HCT116 (cell line): ENCODE measurements around the gene PSENEN. TPM values are rescaled to one million over a fixed set of nuclear protein-coding genes. Genes with fewer than 3 reads are reported as not detected.
"Not testable (repeated sequence)": the region's sequence is repeated elsewhere in the genome, so short reads cannot be mapped to it uniquely, and the experiment has no call there.

Experiments used
- ATAC-seq: fragments of 200-7000 bp; cut with Tn5 transposase; 2 replicates; pipeline ENCODE4 v1.9.1; 2020; ENCODE audit warnings: mild to moderate bottlenecking, moderate library complexity
- BruUV-seq: library from RNA; stranded (reverse); fragments of 400-500 nt; replicated peaks from 2 replicates; lab custom pipeline; 2021; lab: Mats Ljungman, UMichigan
- CTCF ChIA-PET: fragments of 300-600 bp; sonication (Branson Sonifier 250); formaldehyde crosslinking; loops from one replicate; lab custom pipeline; 2021; ENCODE audit warnings: antibody characterized with exemption; lab: Charles Lee
- POLR2A ChIA-PET: fragments of 300-600, 350-600 bp; sonication (Branson Sonifier 250); formaldehyde crosslinking; loops from one replicate; lab custom pipeline; 2021; ENCODE audit warnings: antibody characterized with exemption; lab: Charles Lee
- RAD21 ChIA-PET, 2 experiments: fragments of 300-600 bp; sonication (Branson Sonifier 250); formaldehyde crosslinking; loops; one replicate each; lab custom pipeline; 2023; ENCODE audit warnings: low total read pairs in 2 of 2; ENCODE audit not compliant: uncharacterized antibody in 2 of 2, unreplicated experiment in 2 of 2, low non-redundant PET in 1 of 2; lab: Charles Lee
- DNase-seq: peaks from one replicate; pipeline ENCODE4 v3.0.0-alpha.2; 2010; ENCODE audit warnings: low read depth, low spot score
- H2AFZ ChIP-seq: fragments of 200-600 bp; shearing (Covaris generic), sonication (generic); 2 replicates; pipeline ENCODE4 v1.6.1; 2017; ENCODE audit warnings: low read depth, mixed run types, mixed read lengths, antibody characterized with exemption, low read length; ENCODE audit not compliant: poor library complexity, severe bottlenecking
- H3K27ac ChIP-seq: 2 replicates; pipeline ENCODE4 v1.5.1; 2012; ENCODE audit warnings: low read depth, low read length
- H3K27me3 ChIP-seq: fragments of 200-600 bp; sonication (generic); 2 replicates; pipeline ENCODE4 v1.6.1; 2016; ENCODE audit warnings: mixed run types, low read length, mixed read lengths; ENCODE audit not compliant: insufficient read depth
- H3K36me3 ChIP-seq, 2 experiments: fragments of 200-500 bp in 1 of 2; fragments of 200-600 bp in 1 of 2; sonication (Bioruptor generic) in 1 of 2; sonication (generic) in 1 of 2; 2 replicates each; pipeline versions ENCODE4 v1.5.1 to v1.6.1; 2014 to 2016; ENCODE audit warnings: low read length in 2 of 2, inconsistent platforms in 1 of 2, mixed read lengths in 1 of 2, mixed run types in 1 of 2; ENCODE audit not compliant: insufficient read depth in 2 of 2, control insufficient read depth in 1 of 2
- H3K4me1 ChIP-seq, 2 experiments: fragments of 200-600 bp in 1 of 2; sonication (generic) in 1 of 2; 2 replicates each; pipeline versions ENCODE4 v1.5.1 to v1.6.1; 2012 to 2017; ENCODE audit warnings: low read length in 2 of 2, inconsistent platforms in 1 of 2, mild to moderate bottlenecking in 1 of 2, mixed read lengths in 1 of 2, mixed run types in 1 of 2, moderate library complexity in 1 of 2; ENCODE audit not compliant: insufficient read depth in 2 of 2, control insufficient read depth in 1 of 2
- H3K4me2 ChIP-seq: fragments of 200-600 bp; sonication (generic); 2 replicates; pipeline ENCODE4 v1.6.1; 2017; ENCODE audit warnings: mixed run types, low read length, mixed read lengths
- H3K4me3 ChIP-seq, 2 experiments: fragments of 200-600 bp in 1 of 2; sonication (generic) in 1 of 2; replicated peaks in 1 of 2; 2 replicates each; pipeline ENCODE4 v1.5.1; 2011 to 2016; ENCODE audit warnings: low read length in 2 of 2, control low read depth in 1 of 2, low read depth in 1 of 2, mild to moderate bottlenecking in 1 of 2, mixed read lengths in 1 of 2, mixed run types in 1 of 2
- H3K79me2 ChIP-seq: fragments of 200-600 bp; sonication (generic); 2 replicates; pipeline ENCODE4 v1.6.1; 2017; ENCODE audit warnings: mild to moderate bottlenecking, mixed run types, low read length, moderate library complexity, mixed read lengths; ENCODE audit not compliant: insufficient read depth
- H3K9ac ChIP-seq: fragments of 200-600 bp; sonication (generic); 2 replicates; pipeline ENCODE4 v1.6.1; 2016; ENCODE audit warnings: low read length, mixed read lengths
- H3K9me2 ChIP-seq: fragments of 200-600 bp; sonication (generic), shearing (Covaris generic); 2 replicates; pipeline ENCODE4 v1.6.1; 2017; ENCODE audit warnings: mixed run types, mild to moderate bottlenecking, moderate library complexity; ENCODE audit not compliant: insufficient read depth
- H3K9me3 ChIP-seq, 2 experiments: fragments of 200-500 bp in 1 of 2; fragments of 200-600 bp in 1 of 2; sonication (Bioruptor generic) in 1 of 2; sonication (generic) in 1 of 2; 2 replicates each; pipeline ENCODE4 v1.6.1; 2014 to 2017; ENCODE audit warnings: low read length in 2 of 2, mixed read lengths in 2 of 2, inconsistent platforms in 1 of 2, low read depth in 1 of 2, mild to moderate bottlenecking in 1 of 2, mixed run types in 1 of 2, moderate library complexity in 1 of 2; ENCODE audit not compliant: control insufficient read depth in 1 of 2, insufficient read depth in 1 of 2
- H4K20me1 ChIP-seq: fragments of 200-600 bp; sonication (generic), shearing (Covaris generic); 2 replicates; pipeline ENCODE4 v1.6.1; 2017; ENCODE audit warnings: mixed run types, mild to moderate bottlenecking, moderate library complexity; ENCODE audit not compliant: insufficient read depth
- EGR1 ChIP-seq: IDR thresholded peaks from 2 replicates; pipeline ENCODE4 v1.6.1; 2012; ENCODE audit warnings: low read depth
- POLR2A ChIP-seq: IDR thresholded peaks from 2 replicates; pipeline ENCODE4 v1.7.0; 2011; ENCODE audit warnings: borderline replicate concordance; ENCODE audit not compliant: insufficient read depth, insufficient read length; ENCODE audit errors: extremely low read depth
- TCF7L2 ChIP-seq: IDR thresholded peaks from 2 replicates; pipeline ENCODE4 v1.7.0; 2011; ENCODE audit warnings: borderline replicate concordance, inconsistent platforms; ENCODE audit not compliant: insufficient read depth, insufficient read length; ENCODE audit errors: extremely low read depth
- intact Hi-C: fragments of 100-400 bp; cut with micrococcal nuclease; formaldehyde crosslinking; loops from 2 replicates; pipeline ENCODE4 v1.10.0; 2022
- total RNA-seq: library from RNA; stranded (reverse); gene quantifications from one replicate; pipeline ENCODE4 v1.2.1, GENCODE V29; 2021; ENCODE audit not compliant: unreplicated experiment
- TF ChIP-seq, protein P1 (sequence below), 3 experiments: fragments of 200-600 bp in 1 of 3; sonication (generic) in 1 of 3; IDR thresholded peaks in 2 of 3; conservative IDR thresholded peaks in 1 of 3; 2 replicates each; pipeline ENCODE4 v1.5.1; 2012 to 2017; ENCODE audit warnings: low read depth in 2 of 3, low read length in 2 of 3, antibody characterized with exemption in 1 of 3, borderline replicate concordance in 1 of 3, control low read depth in 1 of 3, mild to moderate bottlenecking in 1 of 3, mixed read lengths in 1 of 3, mixed run types in 1 of 3, moderate library complexity in 1 of 3; ENCODE audit not compliant: insufficient read depth in 1 of 3
- TF ChIP-seq, protein P2 (sequence below): IDR thresholded peaks from 2 replicates; pipeline ENCODE4 v1.6.1; 2012

Gene PSENEN
- total RNA-seq, 1 experiment from 2014 or later: 55.3 TPM

DNA sequence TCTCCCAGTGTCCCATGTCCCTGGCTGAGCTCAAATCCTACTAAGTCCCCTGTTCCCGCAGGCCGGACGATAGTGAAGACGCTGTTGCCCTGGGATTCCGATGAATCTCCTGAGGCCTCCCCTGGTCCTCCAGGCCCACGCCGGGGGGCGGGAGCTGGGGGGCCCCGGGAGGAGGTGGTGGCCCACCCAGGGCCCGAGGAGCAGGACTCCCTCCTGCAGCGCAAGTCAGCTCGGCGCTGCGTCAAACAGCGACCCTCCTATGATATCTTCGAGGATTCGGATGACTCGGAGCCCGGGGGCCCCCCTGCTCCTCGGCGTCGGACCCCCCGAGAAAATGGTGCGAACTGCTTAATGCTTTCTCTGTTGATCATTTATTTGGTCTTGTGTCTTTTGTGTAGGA lies 21.8 kb upstream of the PSENEN start (continued):
- TF ChIP-seq, protein P1, sequence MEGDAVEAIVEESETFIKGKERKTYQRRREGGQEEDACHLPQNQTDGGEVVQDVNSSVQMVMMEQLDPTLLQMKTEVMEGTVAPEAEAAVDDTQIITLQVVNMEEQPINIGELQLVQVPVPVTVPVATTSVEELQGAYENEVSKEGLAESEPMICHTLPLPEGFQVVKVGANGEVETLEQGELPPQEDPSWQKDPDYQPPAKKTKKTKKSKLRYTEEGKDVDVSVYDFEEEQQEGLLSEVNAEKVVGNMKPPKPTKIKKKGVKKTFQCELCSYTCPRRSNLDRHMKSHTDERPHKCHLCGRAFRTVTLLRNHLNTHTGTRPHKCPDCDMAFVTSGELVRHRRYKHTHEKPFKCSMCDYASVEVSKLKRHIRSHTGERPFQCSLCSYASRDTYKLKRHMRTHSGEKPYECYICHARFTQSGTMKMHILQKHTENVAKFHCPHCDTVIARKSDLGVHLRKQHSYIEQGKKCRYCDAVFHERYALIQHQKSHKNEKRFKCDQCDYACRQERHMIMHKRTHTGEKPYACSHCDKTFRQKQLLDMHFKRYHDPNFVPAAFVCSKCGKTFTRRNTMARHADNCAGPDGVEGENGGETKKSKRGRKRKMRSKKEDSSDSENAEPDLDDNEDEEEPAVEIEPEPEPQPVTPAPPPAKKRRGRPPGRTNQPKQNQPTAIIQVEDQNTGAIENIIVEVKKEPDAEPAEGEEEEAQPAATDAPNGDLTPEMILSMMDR (IDR thresholded peaks at IDR 0.05 in 2 of 3, conservative IDR thresholded peaks at IDR 0.05 in 1 of 3; ENCODE audit: borderline replicate concordance in 1 of 3, insufficient read depth in 1 of 3, low read depth in 2 of 3, low read length in 2 of 3): no peak
- no peak for TF ChIP-seq POLR2A
- no peak for TF ChIP-seq EGR1
- TF ChIP-seq, protein P2, sequence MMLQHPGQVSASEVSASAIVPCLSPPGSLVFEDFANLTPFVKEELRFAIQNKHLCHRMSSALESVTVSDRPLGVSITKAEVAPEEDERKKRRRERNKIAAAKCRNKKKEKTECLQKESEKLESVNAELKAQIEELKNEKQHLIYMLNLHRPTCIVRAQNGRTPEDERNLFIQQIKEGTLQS: no peak
- TF ChIP-seq TCF7L2: no peak
- TF ChIP-seq, all 23 proteins: peak for 0

DNA sequence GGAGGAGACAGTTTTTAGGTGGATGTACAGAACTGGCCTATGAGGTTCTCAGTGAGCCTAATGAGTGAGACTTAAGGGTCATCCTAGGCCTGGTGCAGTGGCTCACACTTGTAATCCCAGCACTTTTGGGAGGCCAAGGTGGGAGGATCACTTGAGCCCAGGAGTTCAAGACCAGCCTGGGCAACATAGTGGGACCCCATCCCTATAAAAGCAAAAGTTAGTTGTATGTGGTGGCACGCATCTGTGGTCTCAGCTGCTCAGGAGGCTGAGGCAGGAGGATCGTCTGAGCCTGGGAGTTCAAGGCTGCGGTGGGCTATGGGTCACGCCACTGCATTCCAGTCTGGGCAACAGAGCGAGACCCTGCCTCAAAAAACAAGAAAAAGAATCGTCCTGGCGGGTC lies 21.3 kb upstream of the PSENEN start:
- H3K9me3 ChIP-seq, H3K4me3 ChIP-seq, H3K9me2 ChIP-seq, H3K27ac ChIP-seq, H3K9ac ChIP-seq, CTCF ChIA-PET, H3K4me1 ChIP-seq, DNase-seq, H4K20me1 ChIP-seq, H3K27me3 ChIP-seq, H3K4me2 ChIP-seq, H2AFZ ChIP-seq, RAD21 ChIA-PET, BruUV-seq, ATAC-seq, intact Hi-C loops: not testable (repeated sequence)
- H3K36me3 ChIP-seq: peaks cover 66 to 69% of the 10 kb centered on the region in 2 experiments
- H3K79me2 ChIP-seq: peaks cover 25% of the 10 kb centered on the region
- POLR2A ChIA-PET: interaction anchor here (1.0 to 1.3 kb wide), 2 partner anchors 16 to 21 kb away, joined by 3 to 5 read pairs; partner anchors contain the start of genes PSENEN and U2AF1L4
